Measurements from ENCODE around the gene ITGA2. TPM values are rescaled to one million over a fixed set of nuclear protein-coding genes. Genes with fewer than 3 reads are reported as not detected.

The ITGA2 gene
- total and polyA plus RNA-seq, 2 donors (not counting 1 experiment from before 2014, with no cell fraction given): not detected

DNA sequence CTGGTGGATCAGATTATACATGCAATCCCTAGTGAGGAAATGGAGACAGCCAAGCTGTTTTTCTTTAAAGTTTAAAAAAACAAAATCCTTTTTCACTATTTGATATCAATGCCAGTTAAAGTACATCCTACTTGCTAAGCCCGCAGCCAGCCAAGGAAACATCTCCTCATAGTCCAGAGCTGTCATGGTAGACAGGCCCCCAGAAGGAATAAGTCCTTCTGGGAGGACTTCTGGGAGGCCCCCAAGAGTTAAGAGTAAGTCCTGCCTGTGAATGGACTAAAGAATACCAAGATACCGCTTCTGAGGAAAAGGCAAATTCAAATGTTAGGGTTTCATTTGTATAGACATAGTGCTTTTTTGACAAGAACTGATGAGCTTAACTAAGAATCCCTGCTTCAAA lies 82.1 kb downstream of the ITGA2 start:
- H3K4me1 Mint-ChIP-seq: no peaks in the 10 kb centered on the region
- no CpG with 5 or more reads among the region's 2 CpGs for WGBS (ENCODE audit: insufficient coverage)
- CTCF ChIA-PET: no interaction called here

DNA sequence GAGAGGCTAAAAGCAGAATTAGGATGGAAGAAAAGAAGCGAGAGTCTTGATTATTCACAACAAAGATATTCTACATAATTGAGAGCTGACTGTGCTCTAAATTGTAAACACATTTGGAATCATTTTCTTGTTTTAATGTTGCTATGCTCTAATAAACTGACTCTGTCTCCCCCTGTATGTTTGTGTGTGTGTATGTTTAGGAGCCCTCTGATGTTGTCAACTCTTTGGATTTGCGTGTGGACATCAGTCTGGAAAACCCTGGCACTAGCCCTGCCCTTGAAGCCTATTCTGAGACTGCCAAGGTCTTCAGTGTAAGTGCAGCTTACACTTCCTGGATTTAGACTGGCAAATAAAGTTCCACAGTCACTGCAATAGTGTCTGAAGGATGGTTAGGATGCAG lies 82.6 kb downstream of the ITGA2 start:
- Histone ChIP-seq H3K9me3 (ENCODE audit: control extremely low read depth in 1 of 3, control insufficient read depth in 2 of 3, insufficient read depth in 1 of 3, low read length in 2 of 3) (no peaks in the 10 kb centered on the region), H3K9ac (ENCODE audit: low read length) (no peak overlapping the region), H2AFZ (ENCODE audit: insufficient read depth, low read depth, low read length, poor library complexity, severe bottlenecking) (no peak overlapping the region), H3K36me3 (replicated peaks in 1 of 2; ENCODE audit: control extremely low read depth in 1 of 2, control insufficient read depth in 1 of 2, extremely low read depth in 1 of 2, insufficient read depth in 2 of 2, low read length in 1 of 2) (no peaks in the 10 kb centered on the region), H3K4me1 (ENCODE audit: control insufficient read depth in 2 of 2, insufficient read depth in 2 of 2, low read length in 2 of 2) (no peaks in the 10 kb centered on the region), H3K27me3 (replicated peaks in 1 of 4; ENCODE audit: control extremely low read depth in 1 of 4, control insufficient read depth in 3 of 4, insufficient read depth in 4 of 4, low read length in 3 of 4) (no peaks in the 10 kb centered on the region), H3K4me3 (ENCODE audit: control extremely low read depth in 1 of 5, extremely low read depth in 1 of 5, insufficient read depth in 1 of 5, low read depth in 2 of 5, low read length in 4 of 5) (no peak overlapping the region), H3K4me2 (replicated peaks; ENCODE audit: low read depth, low read length, poor library complexity, severe bottlenecking) (no peak overlapping the region), H3K27ac (ENCODE audit: low read length in 2 of 2) (no peak overlapping the region), H4K20me1 (ENCODE audit: control insufficient read depth, insufficient read depth, low read length, poor library complexity, severe bottlenecking) (no peaks in the 10 kb centered on the region), H3K79me2 (ENCODE audit: control insufficient read depth, insufficient read depth, low read length) (no peaks in the 10 kb centered on the region)
- DNase-seq (no peak), ATAC-seq (ENCODE audit: low read depth) (no peak)
- no peak for TF ChIP-seq EZH2 (IDR thresholded peaks at IDR 0.05; ENCODE audit: borderline replicate concordance, insufficient read depth, low read depth, low read length, poor library complexity, severe bottlenecking)
- Mint-ChIP-seq H3K4me1 (no peaks in the 10 kb centered on the region), H3K27me3 (peaks cover 16% of the 10 kb centered on the region), H3K4me3 (no peak overlapping the region), H3K9me3 (ENCODE audit: insufficient read depth) (no peaks in the 10 kb centered on the region), H3K27ac (no peak overlapping the region)
- 100% methylated on average over 1 of the region's 2 CpGs for WGBS (ENCODE audit: insufficient coverage)
- ChIA-PET CTCF (no interaction called here), POLR2A (no interaction called here)
- intact Hi-C loops (cut with micrococcal nuclease): no loop called here

More for the DNA sequence above, 82.1 kb downstream of the ITGA2 start:
- Histone ChIP-seq H3K27ac (ENCODE audit: low read length in 2 of 2) (no peak overlapping the region), H3K4me2 (replicated peaks; ENCODE audit: low read depth, low read length, poor library complexity, severe bottlenecking) (no peak overlapping the region), H3K27me3 (replicated peaks in 1 of 4; ENCODE audit: control extremely low read depth in 1 of 4, control insufficient read depth in 3 of 4, insufficient read depth in 4 of 4, low read length in 3 of 4) (no peaks in the 10 kb centered on the region), H3K4me3 (ENCODE audit: control extremely low read depth in 1 of 5, extremely low read depth in 1 of 5, insufficient read depth in 1 of 5, low read depth in 2 of 5, low read length in 4 of 5) (no peak overlapping the region), H3K4me1 (ENCODE audit: control insufficient read depth in 2 of 2, insufficient read depth in 2 of 2, low read length in 2 of 2) (no peaks in the 10 kb centered on the region), H3K79me2 (ENCODE audit: control insufficient read depth, insufficient read depth, low read length) (no peaks in the 10 kb centered on the region), H3K9me3 (ENCODE audit: control extremely low read depth in 1 of 3, control insufficient read depth in 2 of 3, insufficient read depth in 1 of 3, low read length in 2 of 3) (no peaks in the 10 kb centered on the region), H4K20me1 (ENCODE audit: control insufficient read depth, insufficient read depth, low read length, poor library complexity, severe bottlenecking) (no peaks in the 10 kb centered on the region), H3K36me3 (replicated peaks in 1 of 2; ENCODE audit: control extremely low read depth in 1 of 2, control insufficient read depth in 1 of 2, extremely low read depth in 1 of 2, insufficient read depth in 2 of 2, low read length in 1 of 2) (no peaks in the 10 kb centered on the region), H2AFZ (ENCODE audit: insufficient read depth, low read depth, low read length, poor library complexity, severe bottlenecking) (no peak overlapping the region), H3K9ac (ENCODE audit: low read length) (no peak overlapping the region)
- Mint-ChIP-seq H3K27ac (no peak overlapping the region), H3K4me3 (no peak overlapping the region), H3K27me3 (peaks cover 16% of the 10 kb centered on the region), H3K9me3 (ENCODE audit: insufficient read depth) (no peaks in the 10 kb centered on the region)
- POLR2A ChIA-PET: no interaction called here
- intact Hi-C loops (cut with micrococcal nuclease): no loop called here
- ATAC-seq (ENCODE audit: low read depth) (no peak), DNase-seq (no peak)
- no peak for TF ChIP-seq EZH2 (IDR thresholded peaks at IDR 0.05; ENCODE audit: borderline replicate concordance, insufficient read depth, low read depth, low read length, poor library complexity, severe bottlenecking)
- TF ChIP-seq, protein P1, sequence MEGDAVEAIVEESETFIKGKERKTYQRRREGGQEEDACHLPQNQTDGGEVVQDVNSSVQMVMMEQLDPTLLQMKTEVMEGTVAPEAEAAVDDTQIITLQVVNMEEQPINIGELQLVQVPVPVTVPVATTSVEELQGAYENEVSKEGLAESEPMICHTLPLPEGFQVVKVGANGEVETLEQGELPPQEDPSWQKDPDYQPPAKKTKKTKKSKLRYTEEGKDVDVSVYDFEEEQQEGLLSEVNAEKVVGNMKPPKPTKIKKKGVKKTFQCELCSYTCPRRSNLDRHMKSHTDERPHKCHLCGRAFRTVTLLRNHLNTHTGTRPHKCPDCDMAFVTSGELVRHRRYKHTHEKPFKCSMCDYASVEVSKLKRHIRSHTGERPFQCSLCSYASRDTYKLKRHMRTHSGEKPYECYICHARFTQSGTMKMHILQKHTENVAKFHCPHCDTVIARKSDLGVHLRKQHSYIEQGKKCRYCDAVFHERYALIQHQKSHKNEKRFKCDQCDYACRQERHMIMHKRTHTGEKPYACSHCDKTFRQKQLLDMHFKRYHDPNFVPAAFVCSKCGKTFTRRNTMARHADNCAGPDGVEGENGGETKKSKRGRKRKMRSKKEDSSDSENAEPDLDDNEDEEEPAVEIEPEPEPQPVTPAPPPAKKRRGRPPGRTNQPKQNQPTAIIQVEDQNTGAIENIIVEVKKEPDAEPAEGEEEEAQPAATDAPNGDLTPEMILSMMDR (IDR thresholded peaks at IDR 0.05): no peak

Data from B cell (primary cell).